22Rv1 (cell line): ENCODE measurements around the gene ZNF8.

Source experiments
- CTCF ChIP-seq: fragments of 450-650 bp; IDR thresholded peaks from 2 replicates; pipeline ENCODE4 v1.5.1; 2017; ENCODE audit warnings: mild to moderate bottlenecking
- ZFX ChIP-seq: fragments of 450-650 bp; IDR thresholded peaks from 2 replicates; pipeline ENCODE4 v1.6.1; 2017; ENCODE audit warnings: antibody characterized with exemption, borderline replicate concordance

DNA sequence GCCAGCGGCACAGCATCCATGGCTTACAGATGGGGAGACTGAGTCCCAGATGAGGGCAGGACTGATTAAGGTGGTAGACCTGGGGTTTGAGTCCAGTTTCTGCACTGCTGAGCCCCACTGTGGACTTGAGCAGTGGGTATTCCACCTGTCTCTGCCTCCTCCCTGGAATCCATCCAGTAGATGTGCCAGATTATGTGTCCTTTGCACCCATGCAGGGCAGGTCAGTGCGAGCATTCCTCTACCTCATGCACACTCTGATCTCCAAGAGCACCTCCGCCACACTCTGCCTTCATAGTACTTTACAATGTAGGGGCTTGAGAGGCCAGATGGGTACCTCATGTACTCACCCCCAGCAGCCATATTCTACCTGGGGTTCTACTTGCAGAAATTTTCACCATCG is 58.1 kb downstream of the ZNF8 start:
- TF ChIP-seq CTCF (no peak), ZFX (no peak)
